HG03442 (cell line): Measurements from ENCODE around the gene CDY2A.
"Not testable (repeated sequence)": the region's sequence is repeated elsewhere in the genome, so short reads cannot be mapped to it uniquely, and the experiment has no call there.

ENCODE experiments used
- ATAC-seq: cut with Tn5 transposase; IDR thresholded peaks from one replicate; pipeline ENCODE4 v1.9.1; 2021; ENCODE audit warnings: mild to moderate bottlenecking, moderate library complexity; ENCODE audit not compliant: unreplicated experiment

The CDY2A gene, protein sequence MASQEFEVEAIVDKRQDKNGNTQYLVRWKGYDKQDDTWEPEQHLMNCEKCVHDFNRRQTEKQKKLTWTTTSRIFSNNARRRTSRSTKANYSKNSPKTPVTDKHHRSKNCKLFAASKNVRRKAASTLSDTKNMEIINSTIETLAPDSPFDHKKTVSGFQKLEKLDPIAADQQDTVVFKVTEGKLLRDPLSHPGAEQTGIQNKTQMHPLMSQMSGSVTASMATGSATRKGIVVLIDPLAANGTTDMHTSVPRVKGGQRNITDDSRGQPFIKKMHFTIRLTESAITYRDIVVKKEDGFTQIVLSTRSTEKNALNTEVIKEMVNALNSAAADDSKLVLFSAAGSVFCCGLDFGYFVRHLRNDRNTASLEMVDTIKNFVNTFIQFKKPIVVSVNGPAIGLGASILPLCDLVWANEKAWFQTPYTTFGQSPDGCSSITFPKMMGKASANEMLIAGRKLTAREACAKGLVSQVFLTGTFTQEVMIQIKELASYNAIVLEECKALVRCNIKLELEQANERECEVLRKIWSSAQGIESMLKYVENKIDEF

DNA sequence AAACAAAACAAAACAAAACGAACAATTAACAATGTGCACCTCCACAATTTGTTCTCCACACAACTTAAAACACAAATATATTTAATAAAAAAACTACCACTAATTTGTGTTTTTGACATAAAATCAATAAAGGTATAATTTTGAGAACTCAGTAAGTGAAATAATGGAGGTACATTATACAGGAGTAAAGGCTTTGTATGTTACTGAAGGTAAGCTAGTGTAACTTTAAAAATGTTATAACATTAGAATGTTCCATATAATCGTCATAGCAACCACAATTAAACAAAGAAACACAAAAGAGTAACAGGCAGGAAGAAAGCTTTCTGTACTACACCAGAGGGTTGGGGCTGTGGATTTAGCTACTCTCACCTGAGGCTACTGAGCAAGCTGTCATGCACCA is at the start of gene CDY2A:
Gene CDY2A (plus strand): TSS at position 301 of the 400 bp plus-strand sequence. CDS start 328 bp downstream, outside the sequence.
- not testable (repeated sequence) for ATAC-seq

DNA sequence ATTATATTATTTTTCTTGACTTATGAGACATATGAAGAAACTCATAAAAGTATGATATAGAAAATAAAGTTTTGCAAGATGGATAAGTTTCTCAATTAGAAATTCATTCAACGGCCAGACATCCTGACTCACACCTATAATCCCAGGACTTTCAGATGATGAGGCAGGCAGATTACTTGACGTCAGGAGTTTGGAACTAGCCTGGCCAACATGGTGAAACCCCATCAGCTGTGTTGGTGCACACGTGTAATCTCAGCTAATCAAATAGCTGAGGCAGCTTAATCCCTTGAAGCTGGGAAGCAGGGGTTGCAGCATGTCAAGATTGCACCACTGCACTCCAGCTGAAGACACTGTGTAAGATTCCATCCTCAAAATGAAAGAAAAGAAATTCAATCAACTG is 28.0 kb upstream of the CDY2A start:
- not testable (repeated sequence) for ATAC-seq

DNA sequence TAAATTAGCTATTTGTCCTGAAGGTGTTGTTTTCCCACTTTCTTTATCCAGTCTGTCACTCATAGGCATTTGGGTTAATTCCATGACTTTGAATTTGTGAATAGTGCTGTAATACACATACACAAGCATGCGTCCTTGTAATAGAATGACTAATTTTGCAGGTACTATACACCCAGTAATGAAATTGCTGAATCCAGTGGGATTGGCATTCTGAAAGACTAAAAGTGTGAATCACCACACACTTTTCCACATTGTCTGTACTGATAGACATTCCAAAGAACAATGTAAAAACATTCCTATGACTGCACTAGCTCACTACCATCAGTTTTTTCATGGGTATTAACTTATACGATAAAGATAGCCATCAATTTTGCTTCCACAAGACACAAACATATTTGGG is 27.3 kb upstream of the CDY2A start:
- not testable (repeated sequence) for ATAC-seq

DNA sequence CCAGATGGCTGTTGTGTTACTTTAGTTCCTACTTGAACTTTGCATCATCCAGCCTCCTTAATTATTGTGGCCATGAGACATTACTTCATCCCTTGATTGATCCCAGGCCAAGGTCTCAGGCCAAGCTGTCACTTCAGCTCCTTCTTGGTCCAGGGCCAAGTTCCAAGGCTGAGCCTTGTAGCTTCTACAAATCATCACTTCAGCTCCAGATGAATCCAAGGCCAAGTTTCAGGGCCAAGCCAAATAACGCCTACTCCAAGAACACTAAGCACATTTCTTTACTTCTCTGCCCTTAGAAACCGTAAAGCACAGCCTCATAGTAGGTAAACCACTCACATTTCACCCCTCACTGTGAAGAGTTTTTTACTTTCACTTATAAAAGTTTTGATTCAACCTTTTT is 1.7 kb upstream of the CDY2A start:
- not testable (repeated sequence) for ATAC-seq

DNA sequence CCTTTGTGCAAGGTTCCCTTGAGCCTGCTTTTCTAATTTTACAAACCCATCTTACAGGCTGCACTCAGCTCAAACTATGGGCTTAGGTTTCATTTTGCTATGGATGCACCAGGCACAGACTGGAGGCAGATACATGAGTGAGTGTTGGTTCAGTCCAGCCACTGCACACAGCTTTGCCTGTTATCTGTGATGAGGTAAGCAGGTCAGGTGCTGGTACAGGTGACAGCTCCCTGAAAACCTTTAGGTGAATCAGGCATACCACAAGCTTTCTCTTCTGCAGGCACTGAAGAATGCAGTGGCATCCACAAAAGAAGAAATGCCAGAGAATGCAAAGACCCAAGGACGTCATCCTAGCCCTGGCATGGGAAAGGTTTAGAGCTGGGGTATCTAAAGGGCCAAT is 3.3 kb downstream of the CDY2A start:
- not testable (repeated sequence) for ATAC-seq

DNA sequence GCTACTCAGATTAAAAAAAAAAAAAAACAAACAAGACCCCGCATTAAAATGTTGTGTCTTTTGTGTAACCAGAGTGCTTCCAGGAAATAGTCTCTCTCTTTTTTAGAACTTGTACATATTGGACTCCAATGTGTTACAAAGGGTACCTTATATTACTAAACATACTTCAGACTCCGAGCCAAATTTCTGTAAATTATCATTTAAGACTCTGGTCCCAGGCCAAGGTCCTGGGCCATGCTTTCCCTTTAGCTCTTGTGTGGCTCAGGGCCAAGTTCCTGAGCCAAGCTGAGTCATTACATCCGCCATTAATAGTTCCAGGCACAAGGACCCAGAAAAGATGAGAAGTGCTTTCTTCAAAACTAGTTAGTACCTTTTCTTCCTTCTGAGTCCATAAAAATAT is 4.6 kb downstream of the CDY2A start:
- not testable (repeated sequence) for ATAC-seq

DNA sequence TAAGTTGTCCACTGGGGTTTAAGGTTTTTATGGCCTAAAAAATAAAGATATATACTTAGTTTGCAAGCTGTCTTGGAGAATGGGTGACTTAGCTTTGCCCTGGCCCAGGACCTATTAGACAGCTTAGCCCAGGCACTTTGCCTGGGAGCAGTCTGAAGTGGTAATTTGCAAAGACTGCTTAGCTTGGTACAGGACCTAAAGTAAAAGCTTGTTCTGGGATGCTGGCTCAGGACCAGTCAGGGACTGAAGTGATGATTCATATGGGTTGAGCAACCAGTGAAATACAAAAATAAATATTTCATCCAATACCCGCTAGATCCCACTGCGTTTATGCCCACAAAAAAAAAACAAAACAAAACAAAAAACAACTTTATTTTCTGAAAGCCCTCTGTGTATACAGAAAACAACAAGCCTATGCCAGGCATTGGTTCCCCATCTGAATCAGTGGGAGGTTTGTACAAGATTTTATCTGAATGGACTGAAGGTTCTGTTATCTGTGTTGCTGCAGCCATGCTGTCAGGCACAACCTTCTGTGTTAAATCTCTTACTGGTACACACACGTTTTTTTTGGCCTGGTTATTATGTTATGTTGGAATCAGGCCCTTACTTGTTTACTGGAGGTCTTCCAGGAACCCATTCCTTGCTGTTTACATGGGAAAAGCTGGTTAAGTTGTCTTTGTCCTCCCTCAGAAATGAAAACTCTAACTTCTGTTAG is 8.7 kb downstream of the CDY2A start:
- ATAC-seq = not testable (repeated sequence)

DNA sequence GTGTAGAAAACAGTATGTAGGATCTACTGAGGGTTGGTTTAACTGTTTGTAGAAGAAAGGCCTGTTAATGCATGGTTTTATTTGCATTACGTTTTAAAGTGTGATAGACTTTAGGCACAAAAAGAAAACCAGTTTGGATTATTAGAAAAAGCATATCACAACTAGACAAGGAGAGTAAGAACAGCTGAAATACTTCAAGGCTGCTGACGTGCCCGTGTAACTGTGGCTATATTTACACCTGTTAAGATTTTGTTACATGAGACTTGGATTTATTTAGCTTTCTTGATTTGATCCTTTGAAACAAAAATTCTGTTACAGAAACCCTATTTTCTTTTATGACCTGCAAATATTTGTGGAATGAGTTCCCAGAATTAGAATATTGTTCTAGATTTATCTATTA is 9.3 kb downstream of the CDY2A start:
- not testable (repeated sequence) for ATAC-seq

DNA sequence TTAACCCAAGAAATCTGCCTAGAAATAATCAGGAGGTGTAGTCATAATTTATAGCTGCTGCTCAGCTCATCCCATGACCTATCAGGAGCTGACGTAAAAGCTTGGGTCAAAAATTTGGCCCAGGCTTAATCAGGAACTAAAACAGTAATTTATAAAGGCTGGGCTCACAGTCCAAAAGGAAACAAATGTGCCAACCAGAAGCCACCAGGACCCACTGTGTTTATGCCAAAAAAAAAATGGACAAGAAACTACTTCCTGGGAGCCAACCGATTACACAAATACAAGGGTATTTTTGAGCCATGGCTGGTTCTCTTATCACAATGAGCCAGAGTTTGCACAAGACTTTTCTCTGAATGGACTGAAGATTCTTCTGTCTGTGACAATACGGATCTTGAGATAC is 19.4 kb downstream of the CDY2A start:
- ATAC-seq = not testable (repeated sequence)

DNA sequence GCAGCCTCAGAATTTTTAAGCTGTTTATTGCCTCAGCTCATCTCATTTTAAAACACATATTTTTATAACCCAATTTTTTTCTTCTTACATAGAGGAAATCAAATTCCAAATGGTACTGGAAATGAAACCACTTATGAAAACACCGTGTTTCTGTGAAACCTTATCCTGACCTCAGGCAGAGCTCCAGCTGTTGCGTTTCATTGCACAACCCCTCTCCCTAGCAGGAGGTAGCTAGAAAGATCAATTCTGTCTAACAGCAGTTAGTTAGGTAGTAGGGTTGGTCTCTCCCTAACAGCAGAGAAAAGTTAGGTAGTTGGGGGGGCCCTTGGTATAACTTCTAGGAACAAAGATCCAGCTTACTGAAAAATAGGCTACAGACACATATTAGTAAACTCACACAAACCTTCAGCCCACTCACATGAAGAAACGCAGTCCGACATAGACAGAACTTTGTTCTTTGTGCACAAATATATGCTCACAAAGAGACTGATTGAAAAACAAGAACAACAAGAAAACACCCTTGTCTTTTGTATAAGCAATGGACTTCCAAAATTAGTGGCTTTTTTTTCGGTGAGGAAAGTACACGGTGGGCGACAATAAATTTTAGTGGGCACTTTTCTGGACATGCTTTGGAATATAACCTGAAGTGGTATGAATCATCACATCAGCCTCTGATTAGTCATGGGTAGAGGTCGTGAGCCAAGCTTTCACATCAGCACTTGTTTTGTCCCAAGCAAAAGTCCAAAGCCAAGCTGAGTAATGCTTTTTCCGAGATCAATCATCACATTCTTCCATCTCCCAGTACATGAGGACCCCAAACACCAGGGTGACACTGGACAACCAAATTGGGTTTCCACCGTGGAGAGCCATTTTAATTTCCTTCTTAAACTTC is 22.8 kb downstream of the CDY2A start:
- not testable (repeated sequence) for ATAC-seq

DNA sequence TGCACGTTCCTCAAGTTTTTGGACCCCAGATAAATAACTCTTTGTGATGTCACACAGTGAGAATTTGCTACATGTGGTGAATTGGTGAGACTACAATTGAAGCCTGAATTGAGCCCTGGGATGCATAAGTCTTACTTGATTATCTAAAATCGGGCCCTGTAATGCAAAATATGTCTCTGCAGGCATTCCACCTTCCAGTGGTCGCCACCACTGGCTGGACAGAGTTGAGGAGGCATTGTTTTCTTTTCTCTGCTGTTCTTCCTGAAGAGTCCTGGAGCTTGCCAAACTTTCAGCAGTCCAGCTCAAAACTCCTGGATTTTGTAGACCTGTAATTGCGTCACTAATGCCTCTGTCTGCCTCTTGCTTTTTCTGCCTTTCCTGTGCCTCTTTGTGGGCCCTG is 23.5 kb downstream of the CDY2A start:
- not testable (repeated sequence) for ATAC-seq

DNA sequence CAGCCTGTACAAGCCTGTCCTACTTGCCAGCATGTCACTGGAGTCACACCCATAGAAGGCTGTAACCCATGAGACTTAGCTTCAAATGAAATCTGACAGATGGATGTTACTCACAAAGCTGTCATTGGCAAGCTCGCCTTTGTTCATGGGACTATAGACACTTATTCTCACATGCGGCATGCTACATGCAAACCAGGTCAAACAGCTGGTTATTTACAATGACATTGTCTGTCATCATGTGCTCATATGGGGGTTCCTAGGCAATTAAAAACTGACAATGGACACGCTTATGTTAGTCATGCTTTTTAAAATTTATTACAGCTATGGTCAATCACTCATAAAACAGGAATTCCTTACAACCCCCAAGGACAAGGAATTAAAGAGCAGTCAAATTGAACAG is 30.9 kb downstream of the CDY2A start:
- not testable (repeated sequence) for ATAC-seq

DNA sequence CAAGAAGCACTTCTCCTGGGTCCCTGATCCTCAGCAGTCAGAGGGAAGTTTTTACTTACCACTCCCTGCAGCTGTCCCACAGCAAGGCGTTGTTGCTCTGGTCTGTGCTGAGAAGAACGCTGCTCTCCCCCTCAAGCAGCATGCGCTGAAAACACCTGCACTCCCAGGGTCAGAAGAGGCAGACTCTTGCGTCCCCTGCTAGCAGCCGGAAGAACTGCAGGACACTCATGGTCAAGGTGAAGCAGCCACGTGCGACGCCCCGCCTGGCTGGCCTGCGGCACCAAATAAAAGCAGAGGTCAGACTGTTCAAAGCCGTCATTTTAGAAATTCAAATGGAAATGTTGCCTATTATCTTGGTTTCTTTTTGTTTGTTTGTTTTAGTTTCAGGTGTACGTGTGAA is 47.9 kb downstream of the CDY2A start:
- ATAC-seq = not testable (repeated sequence)
